Astrocyte (in vitro differentiated cells and primary cell): ENCODE results near the gene BANK1.

ENCODE experiments used
- EZH2 ChIP-seq: IDR thresholded peaks from 2 replicates; pipeline ENCODE4 v1.6.1; 2012; ENCODE audit warnings: mild to moderate bottlenecking, low read length, inconsistent platforms; ENCODE audit not compliant: insufficient read depth
- TF ChIP-seq, protein P1 (sequence below): IDR thresholded peaks from 2 replicates; pipeline ENCODE4 v1.5.1; 2011; ENCODE audit warnings: low read depth, mild to moderate bottlenecking, inconsistent platforms, low read length, moderate library complexity; ENCODE audit not compliant: insufficient read depth

DNA sequence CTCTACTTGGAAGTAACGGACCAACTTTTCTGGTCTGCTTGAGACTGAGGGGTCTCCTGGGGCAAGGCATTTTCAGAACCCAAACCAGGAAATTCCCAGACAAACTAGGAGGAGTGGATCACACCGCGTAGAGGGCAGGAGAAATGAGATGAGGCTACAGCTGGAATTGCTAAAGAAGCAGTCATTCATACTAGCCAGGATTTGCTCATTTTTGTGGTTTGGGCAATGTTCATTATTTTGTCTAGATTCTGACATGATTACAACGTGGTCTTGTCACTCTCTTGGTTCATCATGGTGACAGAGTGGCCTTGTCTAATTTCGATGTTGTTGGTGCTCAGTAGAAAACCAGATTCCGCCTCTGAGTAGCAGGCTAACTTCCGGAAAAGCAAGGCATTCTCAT is 63.2 kb downstream of the BANK1 start:
- TF ChIP-seq, protein P1, sequence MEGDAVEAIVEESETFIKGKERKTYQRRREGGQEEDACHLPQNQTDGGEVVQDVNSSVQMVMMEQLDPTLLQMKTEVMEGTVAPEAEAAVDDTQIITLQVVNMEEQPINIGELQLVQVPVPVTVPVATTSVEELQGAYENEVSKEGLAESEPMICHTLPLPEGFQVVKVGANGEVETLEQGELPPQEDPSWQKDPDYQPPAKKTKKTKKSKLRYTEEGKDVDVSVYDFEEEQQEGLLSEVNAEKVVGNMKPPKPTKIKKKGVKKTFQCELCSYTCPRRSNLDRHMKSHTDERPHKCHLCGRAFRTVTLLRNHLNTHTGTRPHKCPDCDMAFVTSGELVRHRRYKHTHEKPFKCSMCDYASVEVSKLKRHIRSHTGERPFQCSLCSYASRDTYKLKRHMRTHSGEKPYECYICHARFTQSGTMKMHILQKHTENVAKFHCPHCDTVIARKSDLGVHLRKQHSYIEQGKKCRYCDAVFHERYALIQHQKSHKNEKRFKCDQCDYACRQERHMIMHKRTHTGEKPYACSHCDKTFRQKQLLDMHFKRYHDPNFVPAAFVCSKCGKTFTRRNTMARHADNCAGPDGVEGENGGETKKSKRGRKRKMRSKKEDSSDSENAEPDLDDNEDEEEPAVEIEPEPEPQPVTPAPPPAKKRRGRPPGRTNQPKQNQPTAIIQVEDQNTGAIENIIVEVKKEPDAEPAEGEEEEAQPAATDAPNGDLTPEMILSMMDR: no peak
- no peak for TF ChIP-seq EZH2
